Nephron (organoid): ENCODE data around the gene ZNF496.

Experiments used
- H3K27ac Mint-ChIP-seq, 3 experiments: 2 replicates each; pipeline ENCODE4 v1.8.0; 2020; ENCODE audit warnings: mixed read lengths in 3 of 3, mild to moderate bottlenecking in 2 of 3, moderate library complexity in 1 of 3
- H3K27me3 Mint-ChIP-seq: 2 replicates; pipeline ENCODE4 v1.8.0; 2021; ENCODE audit warnings: low read depth, mild to moderate bottlenecking, moderate library complexity, mixed read lengths
- H3K36me3 Mint-ChIP-seq: 2 replicates; pipeline ENCODE4 v1.8.0; 2020; ENCODE audit warnings: low read depth, mixed read lengths
- H3K4me1 Mint-ChIP-seq: 2 replicates; pipeline ENCODE4 v1.8.0; 2020; ENCODE audit warnings: mixed read lengths
- H3K4me3 Mint-ChIP-seq, 3 experiments: 2 replicates each; pipeline ENCODE4 v1.8.0; 2020; ENCODE audit warnings: mild to moderate bottlenecking in 3 of 3, mixed read lengths in 3 of 3, moderate library complexity in 2 of 3
- H3K9me3 Mint-ChIP-seq: 2 replicates; pipeline ENCODE4 v1.8.0; 2020; ENCODE audit warnings: mixed read lengths
- TF ChIP-seq, protein P1 (sequence below), 3 experiments: fragments of 200-600 bp; sonication (generic); IDR thresholded peaks; one replicate each; pipeline ENCODE4 v1.5.0; 2021; ENCODE audit warnings: antibody characterized with exemption in 3 of 3; ENCODE audit not compliant: unreplicated experiment in 3 of 3

The ZNF496 gene

DNA sequence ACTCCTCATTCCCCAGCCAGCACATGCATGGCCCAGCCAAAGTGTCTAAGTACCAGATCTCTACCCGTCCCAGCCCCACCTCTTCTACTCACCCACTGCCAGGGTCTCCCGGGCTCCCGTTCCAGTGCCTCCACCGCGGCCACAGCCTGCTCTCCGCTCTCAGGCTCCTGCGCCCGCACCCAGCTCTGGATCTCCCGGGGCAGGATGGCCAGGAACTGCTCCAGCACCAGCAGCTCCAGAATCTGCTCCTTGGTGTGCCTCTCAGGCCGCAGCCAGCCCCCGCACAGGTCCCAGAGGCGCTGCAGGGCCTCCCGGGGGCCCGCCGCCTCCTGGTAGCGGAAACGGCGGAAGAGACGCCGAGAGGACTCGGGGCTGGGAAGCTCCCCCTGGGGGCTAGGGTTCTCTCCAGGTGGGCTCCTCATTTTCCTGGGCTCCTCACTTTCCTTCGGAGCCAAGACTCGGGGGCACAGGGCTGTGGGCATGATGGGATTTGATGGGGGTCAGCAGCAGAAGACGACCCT lies 2.5 kb downstream of the ZNF496 start:
- Mint-ChIP-seq H3K27me3 (no peaks in the 10 kb centered on the region), H3K4me1 (peaks cover 25% of the 10 kb centered on the region), H3K4me3 (peak overlapping the region; percentile 97 to 98 (median 97)), H3K9me3 (no peaks in the 10 kb centered on the region), H3K27ac (no peak overlapping the region), H3K36me3 (peaks cover 41% of the 10 kb centered on the region)
- TF ChIP-seq, protein P1, sequence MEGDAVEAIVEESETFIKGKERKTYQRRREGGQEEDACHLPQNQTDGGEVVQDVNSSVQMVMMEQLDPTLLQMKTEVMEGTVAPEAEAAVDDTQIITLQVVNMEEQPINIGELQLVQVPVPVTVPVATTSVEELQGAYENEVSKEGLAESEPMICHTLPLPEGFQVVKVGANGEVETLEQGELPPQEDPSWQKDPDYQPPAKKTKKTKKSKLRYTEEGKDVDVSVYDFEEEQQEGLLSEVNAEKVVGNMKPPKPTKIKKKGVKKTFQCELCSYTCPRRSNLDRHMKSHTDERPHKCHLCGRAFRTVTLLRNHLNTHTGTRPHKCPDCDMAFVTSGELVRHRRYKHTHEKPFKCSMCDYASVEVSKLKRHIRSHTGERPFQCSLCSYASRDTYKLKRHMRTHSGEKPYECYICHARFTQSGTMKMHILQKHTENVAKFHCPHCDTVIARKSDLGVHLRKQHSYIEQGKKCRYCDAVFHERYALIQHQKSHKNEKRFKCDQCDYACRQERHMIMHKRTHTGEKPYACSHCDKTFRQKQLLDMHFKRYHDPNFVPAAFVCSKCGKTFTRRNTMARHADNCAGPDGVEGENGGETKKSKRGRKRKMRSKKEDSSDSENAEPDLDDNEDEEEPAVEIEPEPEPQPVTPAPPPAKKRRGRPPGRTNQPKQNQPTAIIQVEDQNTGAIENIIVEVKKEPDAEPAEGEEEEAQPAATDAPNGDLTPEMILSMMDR (IDR thresholded peaks at IDR 0.05; ENCODE audit: unreplicated experiment in 3 of 3) = no peak

DNA sequence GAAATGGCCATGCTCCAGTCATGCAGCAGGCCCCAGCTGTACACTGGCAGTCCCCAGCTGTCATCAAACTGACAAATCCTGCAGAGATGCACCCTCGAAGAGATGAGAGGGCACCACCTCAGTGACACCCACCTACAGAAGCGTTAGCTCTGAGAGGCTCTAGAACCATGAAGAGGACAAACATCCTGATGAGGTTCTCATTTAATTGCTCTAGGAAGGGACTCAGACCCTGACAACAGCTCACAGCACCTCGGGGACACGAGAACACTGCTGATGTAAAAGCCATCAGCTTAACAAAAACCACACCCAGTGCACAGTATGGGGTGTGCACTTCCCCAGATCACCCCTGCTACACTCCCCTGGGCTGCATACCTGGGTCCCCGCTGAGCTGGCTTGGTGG lies 3.4 kb downstream of the ZNF496 start:
- Mint-ChIP-seq H3K4me3 (peak overlapping the region; percentile 5 to 55 (median 36)), H3K27me3 (no peaks in the 10 kb centered on the region), H3K36me3 (peaks cover 44% of the 10 kb centered on the region), H3K27ac (no peak overlapping the region), H3K9me3 (no peaks in the 10 kb centered on the region), H3K4me1 (peaks cover 18% of the 10 kb centered on the region)
- TF ChIP-seq, protein P1 (IDR thresholded peaks at IDR 0.05; ENCODE audit: unreplicated experiment in 3 of 3) = no peak

DNA sequence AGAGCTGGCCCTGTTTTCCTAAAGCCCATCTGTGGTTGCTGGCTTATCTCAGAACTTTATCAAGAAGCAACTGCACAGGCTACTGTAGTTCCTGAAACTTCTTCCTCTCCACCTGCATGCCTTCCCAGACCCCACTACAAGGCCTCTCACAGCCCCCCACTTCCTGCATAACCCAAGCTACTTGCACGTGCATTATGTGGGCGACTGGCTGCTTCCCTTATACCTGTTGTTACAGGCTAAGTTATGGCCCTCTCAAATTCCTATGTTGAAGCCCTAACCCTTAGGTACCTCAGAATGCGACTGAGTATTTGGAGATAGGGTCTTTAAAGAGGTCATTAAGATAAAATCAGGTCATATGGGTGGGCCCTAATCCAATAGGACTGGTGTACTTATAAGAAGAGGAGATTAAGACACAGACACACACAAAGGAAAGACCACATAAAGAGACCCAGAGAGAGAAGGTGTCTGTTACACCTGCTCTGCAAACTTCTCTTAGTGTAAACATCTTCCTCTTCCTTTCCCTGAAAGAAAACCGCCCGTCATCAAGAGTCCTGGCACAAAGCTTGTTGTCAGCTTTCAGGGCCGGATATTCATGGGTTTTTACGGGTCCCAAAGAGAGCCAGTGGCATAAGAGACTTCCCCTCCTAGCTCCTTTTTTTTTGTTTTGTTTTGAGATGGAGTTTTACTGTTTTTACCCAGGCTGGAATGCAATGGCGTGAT lies 5.1 kb downstream of the ZNF496 start:
- no peak overlapping the region for H3K27ac Mint-ChIP-seq
- H3K27me3 Mint-ChIP-seq = no peaks in the 10 kb centered on the region
- no peak overlapping the region for H3K4me3 Mint-ChIP-seq
- TF ChIP-seq, protein P1 (IDR thresholded peaks at IDR 0.05; ENCODE audit: unreplicated experiment in 3 of 3) = no peak
- H3K36me3 Mint-ChIP-seq = peaks cover 51% of the 10 kb centered on the region
- H3K9me3 Mint-ChIP-seq = no peaks in the 10 kb centered on the region
- H3K4me1 Mint-ChIP-seq = peaks cover 11% of the 10 kb centered on the region

DNA sequence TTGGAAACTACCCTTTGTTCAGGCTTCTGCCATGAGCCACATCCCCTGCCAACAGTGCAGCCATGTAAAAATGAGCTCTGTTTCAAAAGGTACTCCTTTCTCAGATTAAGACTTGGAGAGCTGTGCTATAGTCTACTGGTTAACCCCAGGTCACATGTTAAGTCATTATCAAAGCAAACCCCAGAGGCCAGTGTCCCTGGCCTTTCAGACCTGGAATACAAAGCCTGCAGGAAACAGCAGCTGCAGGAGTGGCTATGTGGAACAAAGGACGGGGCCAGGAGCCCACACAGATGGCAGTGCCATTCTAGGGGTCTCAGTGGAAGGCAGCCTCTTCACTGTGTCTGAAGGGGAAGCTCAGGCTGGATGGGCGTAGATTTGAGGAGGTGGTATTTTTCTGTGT lies 6.7 kb downstream of the ZNF496 start:
- H3K27me3 Mint-ChIP-seq = no peaks in the 10 kb centered on the region
- H3K27ac Mint-ChIP-seq = peak overlapping the region in 2 of 3 experiments; percentile 49 to 56
- H3K4me1 Mint-ChIP-seq = peaks cover 4% of the 10 kb centered on the region
- TF ChIP-seq, protein P1 (IDR thresholded peaks at IDR 0.05; ENCODE audit: unreplicated experiment in 3 of 3) = no peak
- H3K36me3 Mint-ChIP-seq = peaks cover 64% of the 10 kb centered on the region
- no peak overlapping the region for H3K4me3 Mint-ChIP-seq
- H3K9me3 Mint-ChIP-seq = no peaks in the 10 kb centered on the region

DNA sequence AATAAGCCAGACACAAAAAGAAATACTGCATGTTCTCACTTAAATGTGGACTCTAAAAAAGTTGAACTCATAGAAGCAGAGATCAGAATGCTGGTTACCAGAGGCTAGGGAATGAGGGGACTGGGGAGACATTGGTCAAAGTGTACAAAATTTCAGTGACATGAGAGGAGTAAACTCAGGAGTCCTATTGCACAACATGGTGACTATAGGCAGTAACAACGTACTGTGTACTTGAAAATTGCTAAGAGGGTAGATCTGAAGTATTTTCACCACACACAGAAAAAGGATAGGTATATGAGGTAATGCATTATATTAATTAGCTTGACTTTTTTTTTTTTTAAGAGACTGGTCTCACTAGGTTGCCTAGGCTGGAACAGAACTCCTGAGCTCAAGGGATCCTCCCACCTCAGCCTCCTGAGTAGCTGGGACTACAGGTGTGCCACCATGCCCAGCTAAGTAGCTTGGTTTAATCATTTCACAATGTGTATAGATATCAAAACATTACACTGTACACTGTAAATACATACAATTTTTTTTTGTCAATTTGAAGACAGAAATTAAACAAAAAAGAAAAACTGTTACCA lies 7.4 kb downstream of the ZNF496 start:
- H3K27me3 Mint-ChIP-seq = no peaks in the 10 kb centered on the region
- peak overlapping the region in 1 of 3 experiments; percentile 49 for H3K27ac Mint-ChIP-seq
- H3K4me1 Mint-ChIP-seq = peaks cover 3% of the 10 kb centered on the region
- H3K9me3 Mint-ChIP-seq = no peaks in the 10 kb centered on the region
- TF ChIP-seq, protein P1 (IDR thresholded peaks at IDR 0.05; ENCODE audit: unreplicated experiment in 3 of 3) = no peak
- no peak overlapping the region for H3K4me3 Mint-ChIP-seq
- H3K36me3 Mint-ChIP-seq = peaks cover 61% of the 10 kb centered on the region
